Activated T-helper 1 cell treated with anti-CD3 and anti-CD28 coated beads, Interleukin-12 subunit alpha, Interleukin-12 subunit beta, Interleukin-2, Interleukin-4 antibody, amounts not matched to agents 30 ng/mL and 10 ng/mL and 1 ng/mL, durations not matched to agents 14 hours and 24 hours and 36 hours (primary cell): ENCODE results near the gene MYH8. TPM values are rescaled to one million over a fixed set of nuclear protein-coding genes. Genes with fewer than 3 reads are reported as not detected.

ENCODE experiments used
- DNase-seq: peaks from one replicate; pipeline ENCODE4 v3.0.0; 2021; ENCODE audit warnings: low spot score
- H3K27ac Mint-ChIP-seq: one replicate; pipeline ENCODE4 v1.8.0; 2021; ENCODE audit warnings: mild to moderate bottlenecking, mixed read lengths
- H3K27me3 Mint-ChIP-seq: one replicate; pipeline ENCODE4 v1.8.0; 2022; ENCODE audit warnings: mild to moderate bottlenecking, moderate library complexity, mixed read lengths; ENCODE audit not compliant: insufficient read depth
- H3K36me3 Mint-ChIP-seq: one replicate; pipeline ENCODE4 v1.8.0; 2021; ENCODE audit warnings: low read depth, mixed read lengths
- H3K4me1 Mint-ChIP-seq: one replicate; pipeline ENCODE4 v1.8.0; 2021; ENCODE audit warnings: low read depth, mixed read lengths
- H3K4me3 Mint-ChIP-seq: one replicate; pipeline ENCODE4 v1.8.0; 2021; ENCODE audit warnings: mild to moderate bottlenecking, moderate library complexity, mixed read lengths
- H3K9me3 Mint-ChIP-seq: one replicate; pipeline ENCODE4 v1.8.0; 2021; ENCODE audit warnings: mixed read lengths
- intact Hi-C: fragments of 100-400 bp; cut with micrococcal nuclease; formaldehyde crosslinking; loops from one replicate; pipeline ENCODE4 v1.15.1; 2024
- total RNA-seq: library from RNA; stranded (reverse); gene quantifications from 2 replicates; pipeline ENCODE4 v1.2.3, GENCODE V29; 2022

MYH8 gene
- total RNA-seq, 1 donor from 2014 or later = not detected

DNA sequence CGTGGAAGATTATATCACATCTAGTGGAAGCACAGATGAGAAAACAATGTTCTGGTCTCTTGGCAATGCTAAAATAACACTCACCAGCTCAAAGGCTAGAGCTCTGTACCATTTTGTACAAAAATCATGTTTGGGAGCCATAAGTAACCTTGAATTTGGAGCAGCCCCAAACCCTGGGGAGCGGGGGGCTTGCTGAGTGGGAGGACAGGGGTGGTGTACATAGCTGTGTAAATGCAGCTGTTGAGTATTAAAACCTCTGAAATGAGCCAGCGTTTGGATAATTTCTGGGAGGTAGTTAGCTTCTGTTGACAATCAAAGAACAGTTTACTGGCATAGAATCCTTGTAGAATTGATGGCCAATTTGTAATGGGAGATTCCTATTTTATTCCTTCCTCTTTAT is 4.3 kb downstream of the MYH8 start:
- H3K27me3 Mint-ChIP-seq = no peaks in the 10 kb centered on the region
- H3K4me3 Mint-ChIP-seq = no peak overlapping the region
- DNase-seq = no peak
- no peaks in the 10 kb centered on the region for H3K9me3 Mint-ChIP-seq
- H3K27ac Mint-ChIP-seq = no peak overlapping the region
- H3K36me3 Mint-ChIP-seq = no peaks in the 10 kb centered on the region
- H3K4me1 Mint-ChIP-seq = no peaks in the 10 kb centered on the region
- intact Hi-C loops = no loop called here

DNA sequence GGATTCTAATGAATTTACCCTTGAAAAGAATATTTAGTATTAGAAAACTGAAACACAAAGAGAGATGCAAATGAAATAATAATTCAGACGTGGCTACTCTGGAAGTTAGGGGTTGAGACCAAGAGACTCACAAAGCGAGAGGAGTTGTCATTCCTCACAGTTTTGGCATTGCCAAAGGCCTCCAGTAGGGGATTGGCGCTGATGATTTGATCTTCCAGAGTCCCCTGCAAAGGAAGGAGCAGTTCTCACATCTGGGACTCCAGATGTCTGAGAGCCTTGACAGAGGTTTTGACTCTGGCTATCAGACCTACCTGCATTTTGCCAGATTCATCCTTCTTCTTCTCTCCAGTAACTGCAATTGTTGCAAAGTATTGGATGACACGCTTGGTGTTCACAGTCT is 6.6 kb downstream of the MYH8 start:
- no peak overlapping the region for H3K27ac Mint-ChIP-seq
- no peaks in the 10 kb centered on the region for H3K4me1 Mint-ChIP-seq
- H3K4me3 Mint-ChIP-seq = no peak overlapping the region
- no peaks in the 10 kb centered on the region for H3K36me3 Mint-ChIP-seq
- intact Hi-C loops = no loop called here
- no peak for DNase-seq
- no peaks in the 10 kb centered on the region for H3K27me3 Mint-ChIP-seq
- no peaks in the 10 kb centered on the region for H3K9me3 Mint-ChIP-seq

DNA sequence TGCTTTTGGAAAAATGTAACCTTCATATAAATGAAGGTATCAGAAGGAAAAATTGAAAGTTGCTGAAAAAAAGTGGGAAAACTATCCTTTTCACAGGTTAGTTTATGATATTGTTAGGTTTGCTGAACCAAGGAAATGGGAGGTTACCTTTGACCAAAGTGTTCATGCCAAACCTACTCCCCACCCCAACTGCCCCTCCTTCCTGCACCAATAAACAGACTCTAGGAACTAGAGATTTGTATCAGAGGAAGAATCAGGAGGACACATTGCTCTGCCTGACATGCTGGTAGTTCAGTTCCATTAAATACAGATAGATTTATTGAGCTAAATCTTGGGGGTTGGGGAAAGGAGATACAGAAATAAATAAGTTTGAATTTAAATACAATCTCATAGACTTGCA is 18.2 kb downstream of the MYH8 start:
- Mint-ChIP-seq H3K4me3 (no peak overlapping the region), H3K27me3 (no peaks in the 10 kb centered on the region), H3K27ac (no peak overlapping the region), H3K9me3 (no peaks in the 10 kb centered on the region), H3K36me3 (no peaks in the 10 kb centered on the region), H3K4me1 (no peaks in the 10 kb centered on the region)
- no peak for DNase-seq
- intact Hi-C loops = no loop called here

DNA sequence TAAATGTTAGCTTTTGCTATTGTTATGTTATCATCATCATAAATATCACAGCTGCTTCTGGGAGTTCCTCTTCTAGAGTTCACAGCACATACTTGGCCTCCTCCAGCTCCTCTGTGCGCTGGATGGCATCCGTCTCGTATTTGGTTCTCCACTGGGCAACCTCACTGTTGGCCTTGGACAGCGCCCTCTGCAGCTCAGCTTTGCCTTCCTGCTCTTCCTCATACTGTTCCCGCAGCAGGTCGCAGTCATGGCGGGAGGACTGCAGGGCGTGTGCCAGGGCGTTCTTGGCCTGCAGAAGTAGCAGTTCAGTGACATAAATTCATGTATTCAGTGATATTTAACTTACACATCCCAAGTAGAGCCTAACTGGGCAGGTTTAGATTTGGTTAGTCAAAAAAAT is 23.4 kb downstream of the MYH8 start:
- intact Hi-C loops = no loop called here
- H3K4me1 Mint-ChIP-seq = no peaks in the 10 kb centered on the region
- DNase-seq = no peak
- no peaks in the 10 kb centered on the region for H3K9me3 Mint-ChIP-seq
- H3K27ac Mint-ChIP-seq = no peak overlapping the region
- no peaks in the 10 kb centered on the region for H3K36me3 Mint-ChIP-seq
- no peaks in the 10 kb centered on the region for H3K27me3 Mint-ChIP-seq
- no peak overlapping the region for H3K4me3 Mint-ChIP-seq

- no peak for DNase-seq
- no peak overlapping the region for H3K27ac Mint-ChIP-seq
- intact Hi-C loops = no loop called here
- H3K9me3 Mint-ChIP-seq = no peaks in the 10 kb centered on the region
- no peak overlapping the region for H3K4me3 Mint-ChIP-seq
- no peaks in the 10 kb centered on the region for H3K36me3 Mint-ChIP-seq
- H3K4me1 Mint-ChIP-seq = no peaks in the 10 kb centered on the region
- H3K27me3 Mint-ChIP-seq = no peaks in the 10 kb centered on the region
Observed at GRCh38 chr17:10396524-10397163, 25.1 kb downstream of the MYH8 start.

- no peak for DNase-seq
- Mint-ChIP-seq H3K27me3 (no peaks in the 10 kb centered on the region), H3K36me3 (no peaks in the 10 kb centered on the region), H3K27ac (no peak overlapping the region), H3K9me3 (no peaks in the 10 kb centered on the region), H3K4me1 (no peaks in the 10 kb centered on the region), H3K4me3 (no peak overlapping the region)
- intact Hi-C loops = no loop called here
Observed at GRCh38 chr17:10394201-10394887, 27.4 kb downstream of the MYH8 start.

GRCh38 chr17:10392880-10393279 is 28.9 kb downstream of the MYH8 start:
- Mint-ChIP-seq H3K4me3 (no peak overlapping the region), H3K9me3 (no peaks in the 10 kb centered on the region), H3K27me3 (no peaks in the 10 kb centered on the region), H3K27ac (no peak overlapping the region), H3K36me3 (no peaks in the 10 kb centered on the region), H3K4me1 (no peaks in the 10 kb centered on the region)
- DNase-seq = no peak
- intact Hi-C loops = no loop called here

DNA sequence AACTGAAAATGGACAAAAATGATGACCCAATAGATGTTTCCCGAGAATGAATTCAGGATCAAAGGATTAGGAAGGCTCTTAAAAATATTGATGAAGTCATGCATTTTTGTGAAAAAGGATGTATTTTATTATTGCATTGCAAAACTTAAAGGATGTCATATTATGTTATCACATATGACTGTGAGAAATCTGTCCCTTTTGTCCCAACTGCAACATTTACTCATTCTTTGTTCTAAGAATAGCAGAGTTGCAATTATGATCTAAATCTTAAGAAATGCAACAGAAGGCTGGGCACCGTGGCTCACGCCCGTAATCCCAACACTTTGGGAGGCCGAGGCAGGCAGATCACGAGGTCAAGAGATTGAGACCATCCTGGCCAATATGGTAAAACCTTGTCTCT is 35.9 kb downstream of the MYH8 start:
- no peaks in the 10 kb centered on the region for H3K9me3 Mint-ChIP-seq
- no peaks in the 10 kb centered on the region for H3K36me3 Mint-ChIP-seq
- intact Hi-C loops = no loop called here
- no peak for DNase-seq
- no peaks in the 10 kb centered on the region for H3K27me3 Mint-ChIP-seq
- H3K4me1 Mint-ChIP-seq = no peaks in the 10 kb centered on the region
- no peak overlapping the region for H3K27ac Mint-ChIP-seq
- H3K4me3 Mint-ChIP-seq = no peak overlapping the region

GRCh38 chr17:10384175-10384574 is 37.6 kb downstream of the MYH8 start:
- Mint-ChIP-seq H3K9me3 (no peaks in the 10 kb centered on the region), H3K27ac (no peak overlapping the region), H3K4me1 (no peaks in the 10 kb centered on the region), H3K27me3 (no peaks in the 10 kb centered on the region), H3K4me3 (no peak overlapping the region), H3K36me3 (no peaks in the 10 kb centered on the region)
- DNase-seq = no peak
- intact Hi-C loops = no loop called here

DNA sequence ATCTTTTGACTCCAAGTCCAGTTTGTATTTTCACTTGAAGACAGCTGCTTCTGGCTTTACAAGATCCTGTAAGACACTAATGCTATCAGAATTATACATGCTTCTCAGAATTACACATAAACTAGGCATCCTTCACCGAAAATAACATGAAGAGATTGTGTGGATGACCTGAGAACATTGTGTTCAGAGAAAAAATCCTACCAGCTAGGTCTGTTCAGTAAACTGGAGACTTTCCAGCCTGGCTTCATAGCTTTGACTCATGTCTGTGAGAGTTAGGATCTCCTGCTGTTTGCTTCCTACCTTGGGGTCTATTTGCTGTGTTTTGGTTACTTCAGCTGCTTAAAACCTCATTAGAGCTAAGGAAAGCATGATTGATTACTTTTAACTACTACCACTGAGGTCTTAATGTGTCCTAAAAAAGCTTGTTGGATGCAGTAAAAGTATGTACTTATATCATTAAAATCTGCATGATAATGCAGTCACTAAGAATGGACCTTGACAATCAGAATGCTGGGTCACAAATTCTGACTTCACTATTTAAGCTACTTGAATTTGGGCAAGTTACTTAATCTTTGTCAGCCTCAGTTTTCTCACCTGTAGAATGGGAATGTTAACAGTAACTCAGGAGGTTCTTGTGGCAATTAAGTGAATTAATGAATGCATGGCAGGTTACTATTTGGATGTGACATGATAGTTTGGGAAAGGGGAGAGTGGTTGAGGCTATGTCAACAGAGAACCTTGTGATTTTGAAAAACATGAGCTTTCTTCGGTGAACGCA is 40.9 kb downstream of the MYH8 start:
- intact Hi-C loops = no loop called here
- Mint-ChIP-seq H3K4me1 (no peaks in the 10 kb centered on the region), H3K27me3 (no peaks in the 10 kb centered on the region), H3K27ac (no peak overlapping the region), H3K36me3 (no peaks in the 10 kb centered on the region), H3K9me3 (no peaks in the 10 kb centered on the region), H3K4me3 (no peak overlapping the region)
- DNase-seq = no peak

- DNase-seq = no peak
- Mint-ChIP-seq H3K4me3 (no peak within 1 kb of the TSS), H3K36me3 (no peaks in the 10 kb centered on the region), H3K4me1 (no peaks in the 10 kb centered on the region), H3K9me3 (no peaks in the 10 kb centered on the region), H3K27ac (no peak within 1 kb of the TSS), H3K27me3 (peaks cover 2% of the 10 kb centered on the region)
- intact Hi-C loops = no loop called here
Observed at GRCh38 chr17:10372906-10373305, 48.8 kb downstream of the MYH8 start, which contains the start of gene MYH13. MYH13 (minus strand) TSS chr17:10373006; CDS start chr17:10364530, 8,476 bp downstream.

- Mint-ChIP-seq H3K36me3 (no peaks in the 10 kb centered on the region), H3K27ac (no peak overlapping the region), H3K9me3 (no peaks in the 10 kb centered on the region), H3K27me3 (peaks cover 2% of the 10 kb centered on the region), H3K4me1 (no peaks in the 10 kb centered on the region), H3K4me3 (no peak overlapping the region)
- no peak for DNase-seq
- intact Hi-C loops = no loop called here
Observed at GRCh38 chr17:10370016-10370608, 51.6 kb downstream of the MYH8 start.

DNA sequence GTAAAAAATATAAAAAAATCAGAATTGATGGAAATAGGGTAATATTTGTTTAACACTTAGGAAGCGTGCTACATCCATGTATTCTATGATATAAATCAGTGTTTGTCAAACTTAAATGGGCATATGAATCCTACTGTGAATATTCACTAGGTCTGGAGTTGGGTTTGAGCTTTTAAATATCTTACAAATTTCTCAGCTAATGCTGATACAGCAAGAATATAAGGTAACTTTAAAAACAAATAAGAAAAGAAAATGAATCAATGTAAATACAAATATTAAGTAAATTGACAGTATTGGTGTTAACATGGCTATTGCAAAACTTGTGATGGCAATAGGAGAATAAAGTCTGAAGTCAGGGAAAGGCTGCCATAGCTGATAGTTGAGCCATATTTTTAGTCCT is 52.5 kb downstream of the MYH8 start:
- intact Hi-C loops = no loop called here
- Mint-ChIP-seq H3K4me1 (no peaks in the 10 kb centered on the region), H3K4me3 (no peak overlapping the region), H3K27ac (no peak overlapping the region), H3K27me3 (peaks cover 2% of the 10 kb centered on the region), H3K36me3 (no peaks in the 10 kb centered on the region), H3K9me3 (no peaks in the 10 kb centered on the region)
- DNase-seq = no peak
